GM23338 (cell line): ENCODE results near the gene DEXI. TPM values are rescaled to one million over a fixed set of nuclear protein-coding genes. Genes with fewer than 3 reads are reported as not detected.
A peak's percentile ranks its signal among the peaks of the same experiment; 100 is the strongest.

Experiments used
- ATAC-seq: fragments of 200-7000 bp; cut with Tn5 transposase; 3 replicates; pipeline ENCODE4 v1.9.1; 2020
- DNase-seq: peaks from one replicate; pipeline ENCODE4 v3.0.0-alpha.2; 2015; ENCODE audit warnings: low spot score
- H2AFZ ChIP-seq: fragments of 200-600 bp; sonication (generic); 2 replicates; pipeline ENCODE4 v1.8.0; 2016; ENCODE audit warnings: antibody characterized with exemption, mild to moderate bottlenecking, moderate library complexity
- H3F3A ChIP-seq: fragments of 200-600 bp; sonication (generic); replicated peaks from 2 replicates; pipeline ENCODE4 v1.8.0; 2017; ENCODE audit warnings: antibody characterized with exemption, mixed run types, low read depth
- H3K27ac ChIP-seq: fragments of 200-600 bp; sonication (generic); 2 replicates; pipeline ENCODE4 v1.6.1; 2016; ENCODE audit warnings: low read depth
- H3K27me3 ChIP-seq: fragments of 200-600 bp; sonication (generic); 2 replicates; pipeline ENCODE4 v1.8.0; 2016; ENCODE audit warnings: mild to moderate bottlenecking, mixed run types, moderate library complexity; ENCODE audit not compliant: insufficient read depth
- H3K36me3 ChIP-seq: fragments of 200-600 bp; sonication (generic); 2 replicates; pipeline ENCODE4 v1.8.0; 2016; ENCODE audit warnings: mild to moderate bottlenecking; ENCODE audit not compliant: insufficient read depth
- H3K4me1 ChIP-seq: fragments of 200-600 bp; sonication (generic); 2 replicates; pipeline ENCODE4 v1.8.0; 2016; ENCODE audit warnings: mild to moderate bottlenecking, moderate library complexity; ENCODE audit not compliant: insufficient read depth
- H3K4me2 ChIP-seq: fragments of 200-600 bp; sonication (generic); 2 replicates; pipeline ENCODE4 v1.7.1; 2017; ENCODE audit warnings: mixed run types
- H3K4me3 ChIP-seq: fragments of 200-600 bp; sonication (generic); 2 replicates; pipeline ENCODE4 v1.6.1; 2016; ENCODE audit warnings: mixed run types
- H3K79me2 ChIP-seq: fragments of 200-600 bp; sonication (generic); replicated peaks from 2 replicates; pipeline ENCODE4 v1.8.0; 2017; ENCODE audit warnings: mild to moderate bottlenecking; ENCODE audit not compliant: insufficient read depth
- H3K9me2 ChIP-seq: fragments of 200-600 bp; sonication (generic); 2 replicates; pipeline ENCODE4 v1.8.0; 2017; ENCODE audit not compliant: insufficient read depth
- H4K20me1 ChIP-seq: fragments of 200-600 bp; sonication (generic); replicated peaks from 2 replicates; pipeline ENCODE4 v1.8.0; 2017; ENCODE audit warnings: mild to moderate bottlenecking; ENCODE audit not compliant: insufficient read depth
- H3K27ac Mint-ChIP-seq: 2 replicates; pipeline ENCODE4 v1.8.0; 2020; ENCODE audit warnings: inconsistent platforms, mild to moderate bottlenecking, moderate library complexity, mixed read lengths
- H3K27me3 Mint-ChIP-seq: 3 replicates; pipeline ENCODE4 v1.8.0; 2022; ENCODE audit warnings: low read depth, mild to moderate bottlenecking, moderate library complexity, mixed read lengths, inconsistent platforms; ENCODE audit not compliant: insufficient read depth, poor library complexity
- H3K36me3 Mint-ChIP-seq: 3 replicates; pipeline ENCODE4 v1.8.0; 2021; ENCODE audit warnings: low read depth, mild to moderate bottlenecking, inconsistent platforms, moderate library complexity, mixed read lengths
- H3K4me1 Mint-ChIP-seq: 3 replicates; pipeline ENCODE4 v1.8.0; 2020; ENCODE audit warnings: mild to moderate bottlenecking, inconsistent platforms, mixed read lengths
- H3K4me3 Mint-ChIP-seq: 3 replicates; pipeline ENCODE4 v1.8.0; 2021; ENCODE audit warnings: moderate library complexity, mild to moderate bottlenecking, inconsistent platforms, mixed read lengths
- H3K9me3 Mint-ChIP-seq: 3 replicates; pipeline ENCODE4 v1.8.0; 2020; ENCODE audit warnings: moderate library complexity, mild to moderate bottlenecking, inconsistent platforms, mixed read lengths
- CREB1 ChIP-seq: fragments of 250-450 bp; sonication (Bioruptor Pico); IDR thresholded peaks from 2 replicates; pipeline ENCODE4 v1.5.0; 2020; ENCODE audit warnings: low read depth, mild to moderate bottlenecking, moderate library complexity
- EZH2 ChIP-seq: fragments of 200-600 bp; sonication (generic); IDR thresholded peaks from one replicate; pipeline ENCODE4 v1.8.0; 2017; ENCODE audit warnings: antibody characterized with exemption, mild to moderate bottlenecking, low read depth; ENCODE audit not compliant: unreplicated experiment
- EZH2phosphoT487 ChIP-seq: fragments of 200-600 bp; sonication (generic); IDR thresholded peaks from one replicate; pipeline ENCODE4 v1.8.1; 2018; ENCODE audit warnings: antibody characterized with exemption; ENCODE audit not compliant: unreplicated experiment
- JUNB ChIP-seq: IDR thresholded peaks from one replicate; pipeline ENCODE4 v1.6.1; 2016; ENCODE audit warnings: antibody characterized with exemption; ENCODE audit not compliant: unreplicated experiment
- STAT1 ChIP-seq: IDR thresholded peaks from one replicate; pipeline ENCODE4 v1.6.1; 2016; ENCODE audit warnings: antibody characterized with exemption; ENCODE audit not compliant: unreplicated experiment
- ZNF114 ChIP-seq: fragments of 250-450 bp; sonication (Bioruptor Pico); IDR thresholded peaks from 2 replicates; pipeline ENCODE4 v1.5.0; 2020; ENCODE audit warnings: mild to moderate bottlenecking, moderate library complexity
- ZNF331 ChIP-seq: fragments of 250-450 bp; sonication (Bioruptor Pico); IDR thresholded peaks from 2 replicates; pipeline ENCODE4 v1.5.0; 2020; ENCODE audit warnings: low read depth, mild to moderate bottlenecking, moderate library complexity
- polyA plus RNA-seq: library from polyadenylated mRNA; unstranded; fragments of >200 nt; fragmentation: Nextera tagmentation; extraction: Ambion mirVana; gene quantifications from 2 replicates; pipeline ENCODE4 v1.2.1, GENCODE V29; 2016
- total RNA-seq: library from RNA; depleted of rRNA; stranded (reverse); fragments of >200 nt; shearing (Covaris generic); gene quantifications from 2 replicates; pipeline ENCODE4 v1.2.3, GENCODE V29; 2014
- TF ChIP-seq, protein P1 (sequence below), 2 experiments: fragments of 200-600 bp in 1 of 2; sonication (generic) in 1 of 2; conservative IDR thresholded peaks; 2 replicates each; pipeline versions ENCODE4 v1.5.1 to v1.6.1; 2016 to 2017; ENCODE audit warnings: antibody characterized with exemption in 2 of 2, low read depth in 2 of 2, mild to moderate bottlenecking in 2 of 2, moderate library complexity in 1 of 2

The DEXI gene
- total and polyA plus RNA-seq, 2 experiments from 2014 or later: 26.5 to 58.2 TPM

DNA sequence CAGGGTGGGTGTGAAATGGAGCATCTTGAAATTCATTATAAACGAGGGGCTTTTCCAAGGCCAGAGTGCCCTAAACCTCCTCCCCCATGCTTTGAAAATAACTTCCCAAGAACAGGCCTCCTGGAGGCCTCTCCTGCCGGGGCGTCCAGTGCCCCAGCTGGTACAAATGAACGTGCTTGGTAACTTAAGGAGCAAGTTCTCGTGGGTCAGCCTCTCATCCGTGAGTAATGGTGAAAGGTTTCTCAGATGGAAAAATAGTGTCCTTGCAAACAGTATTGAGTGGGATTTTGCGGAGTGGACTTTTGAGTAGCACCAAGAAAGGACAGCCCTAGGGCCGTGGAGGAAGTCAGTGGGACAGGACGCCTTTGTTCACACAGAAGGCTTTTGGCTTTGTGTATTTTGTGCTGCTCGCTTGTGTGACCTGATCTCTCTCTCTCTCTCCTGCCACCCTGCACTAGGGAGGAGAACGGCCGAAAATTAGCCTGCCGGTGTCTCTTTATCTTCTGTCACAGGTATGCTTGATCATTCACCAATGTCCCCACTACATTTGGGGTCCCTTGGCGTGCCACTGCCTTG lies 36.7 kb upstream of the DEXI start:
- TF ChIP-seq ZNF331 (CRISPR knock-in tag) (no peak), CREB1 (CRISPR knock-in tag) (no peak), JUNB (no peak), STAT1 (no peak), ZNF114 (no peak), EZH2phosphoT487 (no peak), EZH2 (no peak)
- TF ChIP-seq, protein P1, sequence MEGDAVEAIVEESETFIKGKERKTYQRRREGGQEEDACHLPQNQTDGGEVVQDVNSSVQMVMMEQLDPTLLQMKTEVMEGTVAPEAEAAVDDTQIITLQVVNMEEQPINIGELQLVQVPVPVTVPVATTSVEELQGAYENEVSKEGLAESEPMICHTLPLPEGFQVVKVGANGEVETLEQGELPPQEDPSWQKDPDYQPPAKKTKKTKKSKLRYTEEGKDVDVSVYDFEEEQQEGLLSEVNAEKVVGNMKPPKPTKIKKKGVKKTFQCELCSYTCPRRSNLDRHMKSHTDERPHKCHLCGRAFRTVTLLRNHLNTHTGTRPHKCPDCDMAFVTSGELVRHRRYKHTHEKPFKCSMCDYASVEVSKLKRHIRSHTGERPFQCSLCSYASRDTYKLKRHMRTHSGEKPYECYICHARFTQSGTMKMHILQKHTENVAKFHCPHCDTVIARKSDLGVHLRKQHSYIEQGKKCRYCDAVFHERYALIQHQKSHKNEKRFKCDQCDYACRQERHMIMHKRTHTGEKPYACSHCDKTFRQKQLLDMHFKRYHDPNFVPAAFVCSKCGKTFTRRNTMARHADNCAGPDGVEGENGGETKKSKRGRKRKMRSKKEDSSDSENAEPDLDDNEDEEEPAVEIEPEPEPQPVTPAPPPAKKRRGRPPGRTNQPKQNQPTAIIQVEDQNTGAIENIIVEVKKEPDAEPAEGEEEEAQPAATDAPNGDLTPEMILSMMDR (conservative IDR thresholded peaks at IDR 0.05; ENCODE audit: low read depth in 2 of 2): no peak
- no peak overlapping the region for H2AFZ ChIP-seq
- ATAC-seq (no peak), DNase-seq (no peak)
- H3K4me1 ChIP-seq: no peaks in the 10 kb centered on the region
- no peaks in the 10 kb centered on the region; the same call in 1 of the 2 replicates for H3K36me3 ChIP-seq
- H3K27ac Mint-ChIP-seq: peak overlapping the region; percentile 68
- no peak overlapping the region for H3K4me2 ChIP-seq
- H3K9me2 ChIP-seq: no peaks in the 10 kb centered on the region
- H3K27me3 Mint-ChIP-seq: peaks cover 2% of the 10 kb centered on the region
- no peaks in the 10 kb centered on the region for H3K9me3 Mint-ChIP-seq
- no peaks in the 10 kb centered on the region for H3K79me2 ChIP-seq
- H3F3A ChIP-seq: 0 out of 2 replicates have a peak, but pooled peaks cover 5% of the 10 kb centered on the region
- H3K4me3 Mint-ChIP-seq: no peak overlapping the region
- no peaks in the 10 kb centered on the region for H3K27me3 ChIP-seq
- no peaks in the 10 kb centered on the region for H3K36me3 Mint-ChIP-seq
- H4K20me1 ChIP-seq: no peaks in the 10 kb centered on the region
- no peak overlapping the region for H3K4me3 ChIP-seq
- H3K4me1 Mint-ChIP-seq: peaks cover 11% of the 10 kb centered on the region
- H3K27ac ChIP-seq: no peak overlapping the region

- TF ChIP-seq, protein P1 (conservative IDR thresholded peaks at IDR 0.05; ENCODE audit: low read depth in 2 of 2): no peak
- Mint-ChIP-seq H3K4me3 (no peak overlapping the region), H3K27ac (peak overlapping the region; percentile 68; the same call in 1 of the 2 replicates), H3K4me1 (peaks cover 11% of the 10 kb centered on the region), H3K27me3 (peaks cover 2% of the 10 kb centered on the region), H3K9me3 (no peaks in the 10 kb centered on the region), H3K36me3 (no peaks in the 10 kb centered on the region)
- Histone ChIP-seq H3K4me2 (no peak overlapping the region), H3K27ac (no peak overlapping the region), H3K4me3 (no peak overlapping the region), H3K4me1 (no peaks in the 10 kb centered on the region), H3K36me3 (no peaks in the 10 kb centered on the region; the same call in 1 of the 2 replicates), H3K79me2 (no peaks in the 10 kb centered on the region), H3K9me2 (no peaks in the 10 kb centered on the region), H4K20me1 (no peaks in the 10 kb centered on the region), H2AFZ (no peak overlapping the region), H3K27me3 (no peaks in the 10 kb centered on the region), H3F3A (0 out of 2 replicates have a peak, but pooled peaks cover 5% of the 10 kb centered on the region)
- DNase-seq (no peak), ATAC-seq (no peak)
These were observed 35.9 kb upstream of the DEXI start for GRCh38 chr16:10978124-10978523.
